Peyer's patch (tissue), 4 donors: ENCODE data around the gene CFI.

Experiments
- CTCF ChIP-seq, 6 experiments: fragments of 450-650 bp in 4 of 6; fragments of 200-600 bp in 2 of 6; sonication (generic) in 1 of 6; IDR thresholded peaks; one replicate each; pipeline ENCODE4 v1.5.1; 2017 to 2019; ENCODE audit warnings: antibody characterized with exemption in 6 of 6, mild to moderate bottlenecking in 3 of 6, moderate library complexity in 1 of 6
- POLR2A ChIP-seq, 2 donors: fragments of 450-650 bp; IDR thresholded peaks; one replicate each; pipeline ENCODE4 v1.5.1; 2017; ENCODE audit warnings: antibody characterized with exemption in 2 of 2, mild to moderate bottlenecking in 2 of 2, moderate library complexity in 2 of 2

GRCh38 chr4:109738104-109738872 is 63.5 kb downstream of the CFI start:
- no peak for TF ChIP-seq CTCF (IDR thresholded peaks at IDR 0.05)
- no peak for TF ChIP-seq POLR2A (IDR thresholded peaks at IDR 0.05)
